Measurements from ENCODE around the gene AAMP. TPM values are rescaled to one million over a fixed set of nuclear protein-coding genes. Genes with fewer than 3 reads are reported as not detected.
A peak's percentile ranks its signal among the peaks of the same experiment; 100 is the strongest.

The AAMP gene
- total RNA-seq, 1 donor from 2014 or later, result 82.2 TPM

DNA sequence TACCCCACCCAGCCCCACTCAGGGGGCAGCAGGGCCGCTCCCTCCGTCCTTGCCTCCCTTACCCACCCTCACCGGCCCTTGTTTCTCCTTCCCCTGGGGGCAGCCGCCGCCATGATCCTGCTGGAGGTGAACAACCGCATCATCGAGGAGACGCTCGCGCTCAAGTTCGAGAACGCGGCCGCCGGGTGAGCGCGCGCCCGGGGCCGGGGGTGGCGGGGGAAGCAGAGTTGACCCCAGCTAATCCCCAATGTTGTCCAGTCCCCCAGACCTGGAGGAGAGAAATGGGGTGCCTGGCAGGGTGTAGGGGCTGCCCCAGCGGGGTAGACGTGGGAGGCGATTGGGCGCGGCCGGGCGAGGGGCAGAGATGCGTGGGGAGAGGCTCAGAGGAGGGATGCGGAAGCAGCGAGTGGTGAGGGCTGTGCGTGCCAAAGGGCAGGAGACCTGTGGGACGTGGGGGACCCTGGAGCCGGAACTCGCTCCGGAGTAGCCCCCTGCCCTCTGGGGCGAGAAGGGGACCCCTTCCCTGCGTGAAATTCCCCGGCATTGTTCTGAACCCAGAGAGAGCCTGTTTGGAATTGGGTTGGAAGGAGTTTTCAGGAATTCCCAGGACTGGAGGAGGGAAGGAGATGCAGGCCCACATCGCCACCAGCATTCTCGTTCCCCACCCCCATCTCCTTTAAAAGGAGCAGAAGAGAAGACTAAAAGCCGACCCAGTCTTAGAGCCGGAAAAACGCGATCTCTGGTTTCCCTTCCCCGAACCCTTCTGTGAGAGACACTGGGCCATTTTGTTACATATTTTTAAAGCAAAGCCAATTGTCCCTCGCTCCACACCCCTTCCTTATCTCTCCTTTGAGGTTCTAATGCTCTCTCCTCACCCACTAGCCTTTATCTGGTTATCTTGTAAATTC, 52.3 kb downstream of the AAMP start:
- Mint-ChIP-seq H3K36me3 (peaks cover 8% of the 10 kb centered on the region), H3K4me3 (peak overlapping the region; percentile 95), H3K27me3 (peaks cover 4% of the 10 kb centered on the region), H3K9me3 (no peaks in the 10 kb centered on the region), H3K27ac (peak overlapping the region; percentile 91), H3K4me1 (ENCODE audit: unreplicated experiment) (peaks cover 37% of the 10 kb centered on the region)
- peak; percentile 71 for DNase-seq (ENCODE audit: extremely low spot score, unreplicated experiment)
- TF ChIP-seq, protein P1, sequence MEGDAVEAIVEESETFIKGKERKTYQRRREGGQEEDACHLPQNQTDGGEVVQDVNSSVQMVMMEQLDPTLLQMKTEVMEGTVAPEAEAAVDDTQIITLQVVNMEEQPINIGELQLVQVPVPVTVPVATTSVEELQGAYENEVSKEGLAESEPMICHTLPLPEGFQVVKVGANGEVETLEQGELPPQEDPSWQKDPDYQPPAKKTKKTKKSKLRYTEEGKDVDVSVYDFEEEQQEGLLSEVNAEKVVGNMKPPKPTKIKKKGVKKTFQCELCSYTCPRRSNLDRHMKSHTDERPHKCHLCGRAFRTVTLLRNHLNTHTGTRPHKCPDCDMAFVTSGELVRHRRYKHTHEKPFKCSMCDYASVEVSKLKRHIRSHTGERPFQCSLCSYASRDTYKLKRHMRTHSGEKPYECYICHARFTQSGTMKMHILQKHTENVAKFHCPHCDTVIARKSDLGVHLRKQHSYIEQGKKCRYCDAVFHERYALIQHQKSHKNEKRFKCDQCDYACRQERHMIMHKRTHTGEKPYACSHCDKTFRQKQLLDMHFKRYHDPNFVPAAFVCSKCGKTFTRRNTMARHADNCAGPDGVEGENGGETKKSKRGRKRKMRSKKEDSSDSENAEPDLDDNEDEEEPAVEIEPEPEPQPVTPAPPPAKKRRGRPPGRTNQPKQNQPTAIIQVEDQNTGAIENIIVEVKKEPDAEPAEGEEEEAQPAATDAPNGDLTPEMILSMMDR (conservative IDR thresholded peaks at IDR 0.05), result no peak

DNA sequence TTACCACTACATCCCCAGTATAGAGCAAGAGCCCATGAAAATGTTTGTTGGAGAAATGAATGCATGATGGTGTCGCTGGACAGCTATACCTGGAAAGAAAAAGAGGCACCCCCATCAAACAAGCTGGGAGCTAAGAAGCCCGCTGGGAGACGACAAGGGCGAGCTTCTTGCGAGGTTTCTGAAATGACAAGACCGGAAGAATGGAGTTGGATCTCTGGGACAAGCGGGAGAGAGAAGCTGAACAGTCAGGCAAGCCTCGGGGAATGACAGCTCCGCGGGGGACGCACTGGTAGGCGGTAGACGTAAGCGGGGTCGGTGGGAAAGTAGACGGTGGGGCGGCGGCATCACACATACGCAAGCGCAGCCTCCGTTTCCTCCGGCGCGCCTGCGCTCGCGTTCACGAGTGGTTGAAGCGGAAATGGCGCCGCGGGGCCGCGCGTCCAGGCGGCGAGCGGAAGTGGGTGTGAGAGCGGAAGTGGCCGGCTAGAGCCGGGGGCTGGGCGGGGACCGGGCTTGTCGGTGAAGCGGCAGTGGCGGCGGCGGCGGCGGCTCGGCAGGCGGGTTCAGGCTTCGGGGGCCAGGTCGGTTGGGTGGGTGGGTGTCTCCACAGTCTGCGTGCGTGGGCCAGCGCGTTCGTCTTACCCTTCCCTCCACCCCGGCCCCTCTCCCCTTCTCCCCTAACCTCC, 53.1 kb downstream of the AAMP start, which contains the start of gene ARPC2:
Gene ARPC2 (plus strand): TSS at position 516 of the 686 bp plus-strand sequence. CDS start 282 bp downstream, outside the sequence.
- H3K4me1 Mint-ChIP-seq (ENCODE audit: unreplicated experiment), result peaks cover 36% of the 10 kb centered on the region
- peaks cover 7% of the 10 kb centered on the region for H3K36me3 Mint-ChIP-seq
- peak; percentile 96 for DNase-seq (ENCODE audit: extremely low spot score, unreplicated experiment)
- TF ChIP-seq, protein P1 (conservative IDR thresholded peaks at IDR 0.05), result peak; percentile 31
- H3K27me3 Mint-ChIP-seq, result peaks cover 6% of the 10 kb centered on the region
- peak within 1 kb of the TSS; percentile 95 for H3K4me3 Mint-ChIP-seq
- H3K27ac Mint-ChIP-seq, result peak within 1 kb of the TSS; percentile 95
- no peaks in the 10 kb centered on the region for H3K9me3 Mint-ChIP-seq

DNA sequence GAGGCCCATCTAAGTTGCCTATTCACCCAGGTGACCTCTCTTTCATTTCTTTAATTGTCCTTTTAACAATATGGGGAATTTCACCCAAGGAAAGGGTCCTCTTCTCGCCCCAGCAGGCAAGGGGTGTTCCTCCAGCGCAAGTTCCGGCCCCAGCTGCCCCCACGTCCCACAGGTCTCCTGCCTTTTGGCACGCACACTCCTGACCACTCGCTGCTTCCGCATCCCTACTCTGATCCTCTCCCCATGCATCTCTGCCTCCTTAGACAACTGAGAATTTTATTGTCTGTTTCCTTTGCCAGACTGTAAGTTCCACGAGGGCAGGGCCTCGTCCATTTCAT, 53.6 kb downstream of the AAMP start:
- TF ChIP-seq, protein P1 (conservative IDR thresholded peaks at IDR 0.05), result no peak
- DNase-seq (ENCODE audit: extremely low spot score, unreplicated experiment), result no peak
- H3K4me3 Mint-ChIP-seq, result peak overlapping the region; percentile 95
- H3K4me1 Mint-ChIP-seq (ENCODE audit: unreplicated experiment), result peaks cover 31% of the 10 kb centered on the region
- H3K9me3 Mint-ChIP-seq, result no peaks in the 10 kb centered on the region
- peak overlapping the region; percentile 95 for H3K27ac Mint-ChIP-seq
- H3K27me3 Mint-ChIP-seq, result peaks cover 11% of the 10 kb centered on the region
- H3K36me3 Mint-ChIP-seq, result peaks cover 4% of the 10 kb centered on the region

Small RNAs within 50 kb of the gene (microRNA-seq; reads per million reads assigned to microRNA genes)
- gene MIR6513, result 6.6 reads per million, percentile 25 among the genes with 10 or more reads in this experiment

Other genes starting within 250 kb of the AAMP start
- not detected in 2 replicates for gene RUFY4, start 200.9 kb downstream of the AAMP start, total RNA-seq (ENCODE audit: low replicate concordance)
- not detected in 2 replicates for gene CXCR2, start 144.1 kb downstream of the AAMP start, total RNA-seq (ENCODE audit: low replicate concordance)
- not detected in 2 replicates for gene CXCR1, start 103.2 kb downstream of the AAMP start, total RNA-seq (ENCODE audit: low replicate concordance)
- gene ARPC2, start 52.9 kb downstream of the AAMP start, total RNA-seq (ENCODE audit: low replicate concordance), result 211 and 384 TPM in 2 replicates
- 2.1 and 5.7 TPM in 2 replicates for gene GPBAR1, start 9.1 kb downstream of the AAMP start, total RNA-seq (ENCODE audit: low replicate concordance)
- gene PNKD, start 382 bp upstream of the AAMP start, total RNA-seq (ENCODE audit: low replicate concordance), result 58.4 and 66.4 TPM in 2 replicates
- 94.5 and 303 TPM in 2 replicates for gene TMBIM1, start 22.4 kb upstream of the AAMP start, total RNA-seq (ENCODE audit: low replicate concordance)
- 0.21 and 4.1 TPM in 2 replicates for gene CATIP, start 86.7 kb upstream of the AAMP start, total RNA-seq (ENCODE audit: low replicate concordance)
- 0.39 and 0.64 TPM in 2 replicates for gene SLC11A1, start 112.1 kb upstream of the AAMP start, total RNA-seq (ENCODE audit: low replicate concordance)
- 96.4 and 112 TPM in 2 replicates for gene CTDSP1, start 129.7 kb upstream of the AAMP start, total RNA-seq (ENCODE audit: low replicate concordance)
- gene VIL1, start 149.0 kb upstream of the AAMP start, total RNA-seq (ENCODE audit: low replicate concordance), result 64.6 and 142 TPM in 2 replicates